ENCODE measurements around the gene MED8.

Gene MED8

DNA sequence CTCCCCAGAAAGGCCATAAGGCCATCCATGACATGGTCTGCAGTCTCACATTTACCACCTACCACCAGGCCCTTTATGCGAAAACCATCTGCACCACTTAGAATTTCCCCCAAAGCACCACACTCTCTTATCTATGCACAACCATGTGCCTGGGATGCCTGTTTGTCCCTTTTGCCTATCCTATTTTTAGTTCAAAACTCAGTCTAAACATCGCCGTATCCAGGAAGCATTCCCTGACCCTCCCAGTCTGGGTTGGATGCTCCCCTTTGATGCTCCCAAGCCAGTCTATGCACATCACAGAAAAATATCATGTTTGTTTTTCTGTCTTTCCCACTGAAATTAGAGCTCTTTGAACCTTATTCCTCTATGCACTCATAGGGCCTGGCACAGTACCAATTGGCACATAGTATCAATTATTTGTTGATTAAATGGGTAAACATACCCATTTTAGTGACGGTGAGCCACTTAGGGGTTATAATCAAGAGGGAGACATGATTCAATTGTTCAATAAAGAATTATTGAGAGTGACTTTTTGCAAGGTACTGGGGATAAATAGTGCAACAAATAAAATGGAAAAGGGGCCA is 45.2 kb downstream of the MED8 start:
- in situ Hi-C loops (cut with HindIII; ENCODE audit: low sequenced_read_pairs): no loop called here

DNA sequence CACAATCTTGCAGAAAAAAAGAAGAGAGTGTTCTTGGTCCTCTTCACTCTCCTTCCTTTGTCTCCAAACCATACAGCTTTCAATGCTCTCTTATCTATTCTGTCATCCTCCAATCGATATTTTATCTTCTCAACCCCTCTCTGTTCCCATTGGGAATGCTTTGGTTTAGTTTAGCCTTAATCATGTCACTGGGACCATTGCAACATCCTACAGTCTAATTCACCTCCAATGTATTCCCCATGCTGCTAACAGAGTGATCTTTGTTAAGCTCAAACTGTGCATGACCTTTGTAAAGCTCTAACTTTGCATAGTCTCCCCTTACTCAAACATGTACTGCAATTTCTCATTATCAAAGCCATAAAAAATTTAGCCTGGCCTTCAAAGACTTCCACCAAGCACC is 49.0 kb downstream of the MED8 start:
- in situ Hi-C loops (cut with HindIII; ENCODE audit: low sequenced_read_pairs): no loop called here

DNA sequence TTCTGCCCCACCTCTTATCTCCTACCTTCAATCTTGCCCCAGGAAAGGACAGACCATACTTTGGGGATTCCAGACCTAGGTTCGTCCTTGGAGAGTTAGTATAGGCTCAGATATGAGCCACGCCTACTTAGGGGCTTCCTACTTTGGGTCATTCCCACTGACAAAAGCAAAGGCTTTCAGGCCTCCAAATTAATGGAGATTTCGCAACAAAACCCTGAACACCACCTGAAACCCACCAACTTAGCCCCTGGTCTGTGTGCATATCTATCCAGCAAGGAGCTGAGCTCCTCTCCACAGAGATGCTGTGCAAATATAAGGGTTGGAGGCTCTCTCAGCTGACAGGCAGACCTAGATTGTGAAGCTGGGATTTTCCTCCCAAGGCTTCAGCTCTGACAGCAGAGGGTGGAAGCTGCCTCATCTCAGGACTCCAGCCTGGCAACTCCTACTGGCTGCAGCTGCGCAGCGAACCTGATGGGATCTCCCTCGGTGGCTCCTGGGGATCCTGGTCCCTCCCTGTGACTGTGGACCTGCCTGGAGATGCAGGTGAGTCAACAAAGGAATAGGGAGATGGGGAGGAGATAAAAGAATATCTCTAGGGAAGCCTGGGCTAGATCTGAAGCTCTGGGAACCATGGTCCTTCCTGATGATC is 49.9 kb downstream of the MED8 start:
- in situ Hi-C loops (cut with HindIII; ENCODE audit: low sequenced_read_pairs): no loop called here

DNA sequence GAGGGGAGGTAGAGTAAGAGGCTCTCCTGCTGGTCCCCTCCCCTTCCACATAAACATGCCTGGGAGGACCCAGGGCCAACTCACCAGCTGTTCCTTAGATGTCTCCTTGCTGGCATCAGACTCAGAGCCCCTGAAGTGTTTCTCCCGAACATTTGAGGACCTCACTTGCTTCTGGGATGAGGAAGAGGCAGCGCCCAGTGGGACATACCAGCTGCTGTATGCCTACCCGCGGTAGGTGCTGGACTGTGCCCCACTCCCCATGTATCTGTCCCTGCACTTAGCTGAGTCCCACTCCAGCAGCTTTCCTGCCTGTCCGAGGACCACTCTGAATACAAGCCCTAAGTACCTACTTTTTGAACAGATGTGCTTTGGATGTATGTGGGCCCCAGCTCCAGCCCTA is 51.6 kb downstream of the MED8 start:
- in situ Hi-C loops (cut with HindIII; ENCODE audit: low sequenced_read_pairs): no loop called here

DNA sequence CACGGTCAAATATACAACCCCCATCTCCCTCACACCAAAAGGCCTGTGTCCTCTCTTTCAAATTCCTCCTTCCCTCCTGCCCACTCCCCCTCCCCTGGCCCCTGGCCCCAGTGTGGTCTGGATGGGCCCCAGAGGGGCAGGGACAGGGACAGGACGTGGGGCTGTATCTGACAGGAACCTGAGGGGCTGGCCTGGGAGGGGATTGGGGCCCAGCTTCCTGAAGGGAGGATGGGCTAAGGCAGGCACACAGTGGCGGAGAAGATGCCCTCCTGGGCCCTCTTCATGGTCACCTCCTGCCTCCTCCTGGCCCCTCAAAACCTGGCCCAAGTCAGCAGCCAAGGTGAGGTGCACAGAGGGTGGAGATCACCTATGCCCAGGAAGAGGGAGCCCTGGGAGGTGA is 52.0 kb downstream of the MED8 start, which contains the start of gene MPL:
TSS of gene MPL (plus strand) at position 231 of the 400 bp plus-strand sequence. CDS start at position 262, 31 bp downstream.
- in situ Hi-C loops (cut with HindIII; ENCODE audit: low sequenced_read_pairs): no loop called here

DNA sequence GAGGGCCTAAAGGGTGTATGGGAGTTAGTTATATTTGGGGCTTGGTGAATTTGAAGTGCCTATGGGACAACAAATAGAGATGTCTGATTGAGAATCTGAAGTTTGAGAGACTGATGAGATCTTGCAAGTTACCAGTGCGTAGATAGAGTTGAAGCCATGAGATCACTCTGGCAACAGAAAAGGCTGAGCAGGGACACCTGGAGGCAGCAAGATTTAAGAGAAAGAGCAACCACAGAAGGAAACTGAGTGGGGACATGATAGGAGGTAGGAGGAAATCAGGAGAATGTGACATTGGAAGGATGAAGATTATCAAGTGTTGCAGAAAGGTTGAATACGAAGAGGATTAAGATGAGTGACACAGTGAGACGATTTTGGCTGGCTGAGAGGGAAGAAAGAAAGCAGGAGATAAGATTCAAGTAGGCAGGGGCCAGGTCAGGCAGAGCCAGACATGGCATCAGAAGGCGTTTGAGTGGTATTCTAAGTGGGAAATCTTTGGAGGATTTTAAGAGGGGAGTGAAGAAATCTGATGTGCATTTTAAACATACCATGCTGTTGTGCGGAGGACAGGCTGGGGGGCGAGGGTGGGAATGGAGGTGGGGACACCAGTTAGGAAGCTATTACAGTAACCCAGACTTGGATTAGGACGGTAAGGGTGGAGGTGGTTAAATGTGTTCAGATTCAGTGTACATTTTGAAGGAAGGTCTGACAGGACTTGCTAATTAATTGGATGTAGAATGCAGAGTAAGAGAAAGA is 55.0 kb downstream of the MED8 start:
- in situ Hi-C loops (cut with HindIII; ENCODE audit: low sequenced_read_pairs): no loop called here

All from endothelial cell of hepatic sinusoid (primary cell).